WTC11 (cell line): ENCODE data around the gene ZNF667.

Experiments
- NR2C2 ChIP-seq: sonication (generic); formaldehyde crosslinking; IDR thresholded peaks from 2 replicates; pipeline ENCODE4 v1.8.0; 2022; ENCODE audit warnings: mild to moderate bottlenecking, missing genetic modification reagents
- NR3C1 ChIP-seq: sonication (generic); formaldehyde crosslinking; conservative IDR thresholded peaks from 2 replicates; pipeline ENCODE4 v1.8.1; 2023; ENCODE audit warnings: low read depth, mild to moderate bottlenecking, missing genetic modification reagents

DNA sequence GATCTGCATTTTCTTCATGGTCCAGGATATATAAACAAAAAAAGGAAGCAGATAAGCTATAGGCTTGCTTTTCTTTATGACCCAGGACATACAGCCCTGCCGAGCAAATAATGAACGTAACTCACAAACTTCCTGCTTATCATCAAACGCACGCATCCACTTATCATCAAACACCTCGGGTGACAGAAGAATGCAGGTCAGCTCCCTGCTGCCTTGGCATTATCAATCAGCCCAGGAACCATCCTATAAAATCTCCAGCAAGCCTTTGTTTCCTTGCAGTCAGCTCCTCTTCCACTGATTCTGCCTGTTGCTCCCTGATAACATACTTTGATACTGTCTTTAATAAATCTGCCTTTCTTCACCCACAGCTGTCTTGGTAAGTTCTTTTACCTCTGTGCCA is 78.3 kb downstream of the ZNF667 start:
- TF ChIP-seq NR2C2 (CRISPR knock-in tag) (no peak), NR3C1 (CRISPR knock-in tag) (no peak)
